K562 (cell line): Measurements from ENCODE around the gene SERTAD1. TPM values are rescaled to one million over a fixed set of nuclear protein-coding genes. Genes with fewer than 3 reads are reported as not detected.

Experiments used
- CBX3 ChIP-seq, 2 experiments: IDR thresholded peaks; 1 replicate in 1 of 2; 2 replicates in 1 of 2; pipeline ENCODE4 v1.6.1; 2012; ENCODE audit warnings: inconsistent platforms in 2 of 2, low read length in 2 of 2, borderline replicate concordance in 1 of 2, control low read depth in 1 of 2
- CHD1 ChIP-seq: fragments of 200-600 bp; sonication (generic); IDR thresholded peaks from one replicate; pipeline ENCODE4 v1.6.1; 2012; ENCODE audit warnings: mild to moderate bottlenecking, moderate library complexity, low read length, inconsistent platforms
- DIDO1 ChIP-seq: fragments of 450-650 bp; IDR thresholded peaks from 2 replicates; pipeline ENCODE4 v1.6.1; 2016; ENCODE audit warnings: low read depth, missing biosample characterization, missing genetic modification characterization
- ERF ChIP-seq: fragments of 450-650 bp; formaldehyde crosslinking; IDR thresholded peaks from 2 replicates; pipeline ENCODE4 v1.4.0; 2020; ENCODE audit warnings: mild to moderate bottlenecking, mixed read lengths
- FIP1L1 ChIP-seq: fragments of 200-400 bp; formaldehyde crosslinking; IDR thresholded peaks from 2 replicates; pipeline ENCODE4 v1.6.1; 2018; ENCODE audit warnings: mild to moderate bottlenecking, low read depth, low read length; ENCODE audit not compliant: poor library complexity, severe bottlenecking
- HEY1 ChIP-seq: fragments of 250-450 bp; sonication (Bioruptor Pico); IDR thresholded peaks from 2 replicates; pipeline ENCODE4 v1.5.0; 2020; ENCODE audit warnings: mild to moderate bottlenecking, moderate library complexity, borderline replicate concordance
- MYBL2 ChIP-seq, 2 experiments: fragments of 450-650 bp in 1 of 2; sonication (generic) in 1 of 2; formaldehyde crosslinking in 1 of 2; IDR thresholded peaks; 2 replicates each; pipeline versions ENCODE4 v1.6.1 to v1.8.1; 2017 to 2022; ENCODE audit warnings: borderline replicate concordance in 1 of 2, inconsistent platforms in 1 of 2, low read depth in 1 of 2, mild to moderate bottlenecking in 1 of 2, missing genetic modification reagents in 1 of 2, moderate library complexity in 1 of 2
- NR2C2 ChIP-seq, 2 experiments: fragments of 200-800 bp in 1 of 2; sonication (Bioruptor generic) in 1 of 2; sonication (generic) in 1 of 2; formaldehyde crosslinking in 1 of 2; IDR thresholded peaks; 2 replicates each; pipeline versions ENCODE4 v1.6.1 to v1.8.0; 2016 to 2022; ENCODE audit warnings: mild to moderate bottlenecking in 1 of 2, missing compliant biosample characterization in 1 of 2, missing genetic modification characterization in 1 of 2, missing genetic modification reagents in 1 of 2
- NR4A1 ChIP-seq, 2 experiments: fragments of 250-450 bp in 1 of 2; fragments of 450-650 bp in 1 of 2; sonication (Bioruptor Pico) in 1 of 2; IDR thresholded peaks; 2 replicates each; pipeline versions ENCODE4 v1.4.0 to v1.6.1; 2016 to 2020; ENCODE audit warnings: mild to moderate bottlenecking in 2 of 2, missing compliant biosample characterization in 1 of 2, missing genetic modification characterization in 1 of 2, moderate library complexity in 1 of 2
- RB1 ChIP-seq: fragments of 450-650 bp; IDR thresholded peaks from 2 replicates; pipeline ENCODE4 v1.6.1; 2017; ENCODE audit warnings: low read depth, mild to moderate bottlenecking
- RFX5 ChIP-seq: IDR thresholded peaks from 2 replicates; pipeline ENCODE4 v1.6.1; 2011; ENCODE audit warnings: low read depth, mild to moderate bottlenecking, improper control_type of control experiment, low read length
- SAP30 ChIP-seq: fragments of 200-600 bp; sonication (generic); IDR thresholded peaks from 2 replicates; pipeline ENCODE4 v1.6.1; 2012; ENCODE audit warnings: borderline replicate concordance, low read depth, mild to moderate bottlenecking, moderate library complexity, low read length, control low read depth, inconsistent platforms; ENCODE audit not compliant: insufficient read depth, poor library complexity, severe bottlenecking
- XRCC3 ChIP-seq: fragments of 450-650 bp; IDR thresholded peaks from 2 replicates; pipeline ENCODE4 v1.6.1; 2017; ENCODE audit warnings: mild to moderate bottlenecking, moderate library complexity
- ZNF197 ChIP-seq: fragments of 200-800 bp; sonication (Bioruptor generic); IDR thresholded peaks from 2 replicates; pipeline ENCODE4 v1.6.1; 2016; ENCODE audit warnings: low read depth, missing genetic modification characterization, missing compliant biosample characterization
- ZNF280B ChIP-seq: fragments of 250-450 bp; sonication (Bioruptor Pico); IDR thresholded peaks from 2 replicates; pipeline ENCODE4 v1.5.1; 2021; ENCODE audit warnings: mild to moderate bottlenecking
- ZNF408 ChIP-seq: fragments of 250-450 bp; sonication (Bioruptor Pico); IDR thresholded peaks from 2 replicates; pipeline ENCODE4 v1.4.0; 2020; ENCODE audit warnings: low read depth, mild to moderate bottlenecking, moderate library complexity
- ZNF436 ChIP-seq: fragments of 250-450, 450-650 bp; sonication (Bioruptor Pico); formaldehyde crosslinking; IDR thresholded peaks from 2 replicates; pipeline ENCODE4 v1.7.0; 2020; ENCODE audit warnings: mild to moderate bottlenecking
- ZNF609 ChIP-seq: sonication (generic); formaldehyde crosslinking; IDR thresholded peaks from 2 replicates; pipeline ENCODE4 v1.8.1; 2023; ENCODE audit warnings: missing genetic modification reagents, mild to moderate bottlenecking, borderline replicate concordance
- ZNF655 ChIP-seq: fragments of 250-450 bp; sonication (Bioruptor Pico); IDR thresholded peaks from 2 replicates; pipeline ENCODE4 v1.5.0; 2021
- polyA plus RNA-seq, 8 experiments: library from polyadenylated mRNA; depleted of rRNA in 4 of 8; stranded (reverse) in 5 of 8; unstranded in 3 of 8; fragments of >200 nt; fragmentation: Nextera tagmentation in 2 of 8; fragmentation: Illumina TruSeq in 1 of 8; extraction: Ambion mirVana in 2 of 8; extraction: Trizol in 1 of 8; gene quantifications; 2 replicates each; pipeline versions ENCODE4 v1.2.1 to v1.2.3, GENCODE V29; 2011 to 2014; ENCODE audit warnings: inconsistent platforms in 1 of 8, missing spikeins in 1 of 8
- total RNA-seq, 7 experiments: library from RNA; depleted of rRNA in 6 of 7; stranded (reverse); fragments of >200 nt in 6 of 7; fragmentation: Illumina TruSeq in 2 of 7; extraction: Trizol in 2 of 7; gene quantifications; 2 replicates each; pipeline versions ENCODE4 v1.2.1 to v1.2.3, GENCODE V29; 2011 to 2021; ENCODE audit warnings: low replicate concordance in 1 of 7

Gene SERTAD1
- total and polyA plus RNA-seq, 9 of the 15 experiments (the other 6 are each of a cell fraction or from before 2014, with no cell fraction given): 0.15 to 8.7 (median 4.9) TPM

GRCh38 chr19:40465025-40465556 is 39.3 kb upstream of the SERTAD1 start (continued):
- TF ChIP-seq CBX3 (IDR thresholded peaks at IDR 0.05; ENCODE audit: borderline replicate concordance in 1 of 2, low read length in 2 of 2) (peak in 1 of 2 experiments; percentile 81; a peak in 2 of 3 replicates), FIP1L1 (no peak), ZNF609 (CRISPR knock-in tag) (no peak), DIDO1 (no peak), MYBL2 (IDR thresholded peaks at IDR 0.05; ENCODE audit: low read depth) (peak; percentile 66), MYBL2 (CRISPR knock-in tag; IDR thresholded peaks at IDR 0.05; ENCODE audit: borderline replicate concordance) (no peak), NR2C2 (CRISPR knock-in tag; IDR thresholded peaks at IDR 0.05) (no peak), NR2C2 (tag; IDR thresholded peaks at IDR 0.05) (no peak; the same call in 1 of the 2 replicates), SAP30 (peak; percentile 57), ZNF280B (CRISPR knock-in tag) (no peak), ZNF197 (no peak), ZNF436 (CRISPR knock-in tag) (no peak), RFX5 (no peak), ZNF655 (CRISPR knock-in tag) (no peak), ZNF408 (CRISPR knock-in tag) (no peak), ERF (CRISPR knock-in tag) (no peak), CHD1 (no peak), NR4A1 (CRISPR knock-in tag; IDR thresholded peaks at IDR 0.05) (no peak), NR4A1 (tag; IDR thresholded peaks at IDR 0.05) (no peak), HEY1 (CRISPR knock-in tag) (no peak), XRCC3 (no peak), RB1 (no peak)
